CD4-positive, alpha-beta T cell (primary cell): ENCODE results near the gene PTPRE. TPM values are rescaled to one million over a fixed set of nuclear protein-coding genes. Genes with fewer than 3 reads are reported as not detected.

Experiments used
- ATAC-seq: fragments of 200-7000 bp; cut with Tn5 transposase; one replicate; pipeline ENCODE4 v1.10.0; 2022; ENCODE audit warnings: mild to moderate bottlenecking; ENCODE audit not compliant: poor library complexity
- CTCF ChIA-PET: fragments of 350-600 bp; sonication (Branson Sonifier 250); formaldehyde crosslinking; loops from one replicate; lab custom pipeline; 2021; ENCODE audit warnings: antibody characterized with exemption, inconsistent platforms; lab: Charles Lee
- POLR2A ChIA-PET: fragments of 350-600 bp; sonication (Branson Sonifier 250); formaldehyde crosslinking; loops from one replicate; lab custom pipeline; 2021; ENCODE audit warnings: antibody characterized with exemption, inconsistent platforms; lab: Charles Lee
- DNase-seq, 14 experiments: peaks; one replicate each; pipeline ENCODE4 v3.0.0-alpha.2; 2013 to 2020; ENCODE audit warnings: mixed read lengths in 2 of 14
- H3K27ac ChIP-seq, 2 donors: one replicate each; pipeline versions ENCODE4 v1.5.1 to v1.7.0; 2013; ENCODE audit warnings: low read length in 2 of 2, low read depth in 1 of 2, mild to moderate bottlenecking in 1 of 2
- H3K27me3 ChIP-seq, 2 experiments: 1 replicate in 1 of 2; 2 replicates in 1 of 2; pipeline versions ENCODE4 v1.6.1 to v1.7.0; 2013; ENCODE audit warnings: low read length in 2 of 2, control low read depth in 1 of 2, mild to moderate bottlenecking in 1 of 2, moderate library complexity in 1 of 2; ENCODE audit not compliant: insufficient read depth in 2 of 2, control insufficient read depth in 1 of 2
- H3K36me3 ChIP-seq: one replicate; pipeline ENCODE4 v1.6.1; 2013; ENCODE audit warnings: low read length, control low read depth; ENCODE audit not compliant: insufficient read depth
- H3K4me1 ChIP-seq: one replicate; pipeline ENCODE4 v1.6.1; 2013; ENCODE audit warnings: low read length, control low read depth; ENCODE audit not compliant: insufficient read depth
- H3K4me3 ChIP-seq: one replicate; pipeline ENCODE4 v1.5.1; 2013; ENCODE audit warnings: mild to moderate bottlenecking, low read length, moderate library complexity
- H3K9me3 ChIP-seq, 2 experiments: 1 replicate in 1 of 2; 2 replicates in 1 of 2; pipeline versions ENCODE4 v1.6.1 to v1.7.0; 2013; ENCODE audit warnings: low read length in 2 of 2, mild to moderate bottlenecking in 2 of 2, control low read depth in 1 of 2, moderate library complexity in 1 of 2; ENCODE audit not compliant: control insufficient read depth in 1 of 2, insufficient read depth in 1 of 2
- H3K27ac Mint-ChIP-seq: one replicate; pipeline ENCODE4 v1.8.0; 2020; ENCODE audit warnings: mixed read lengths
- H3K27me3 Mint-ChIP-seq: one replicate; pipeline ENCODE4 v1.8.0; 2021; ENCODE audit warnings: mixed read lengths
- H3K36me3 Mint-ChIP-seq: one replicate; pipeline ENCODE4 v1.8.0; 2021; ENCODE audit warnings: low read depth, mixed read lengths
- H3K4me1 Mint-ChIP-seq: one replicate; pipeline ENCODE4 v1.8.0; 2021; ENCODE audit warnings: low read depth, mixed read lengths
- H3K4me3 Mint-ChIP-seq: one replicate; pipeline ENCODE4 v1.8.0; 2020; ENCODE audit warnings: mild to moderate bottlenecking, mixed read lengths
- H3K9me3 Mint-ChIP-seq: one replicate; pipeline ENCODE4 v1.8.0; 2020; ENCODE audit warnings: mixed read lengths
- intact Hi-C, 2 experiments: fragments of 100-400 bp; cut with DNase I in 1 of 2; cut with micrococcal nuclease in 1 of 2; formaldehyde crosslinking; loops; one replicate each; pipeline versions ENCODE4 v1.15.1 to v1.9.0; 2023 to 2025; cut with DNase I, micrococcal nuclease
- total RNA-seq, 174 experiments: library from RNA in 2 of 174; stranded (reverse) in 2 of 174; gene quantifications; one replicate each; pipeline ENCODE4 v1.2.3 and lab custom pipeline; 2021 to 2026
- TF ChIP-seq, protein P1 (sequence below): fragments of 200-600 bp; IDR thresholded peaks from one replicate; pipeline ENCODE4 v1.8.0; 2022; ENCODE audit warnings: antibody characterized with exemption, mild to moderate bottlenecking

PTPRE gene
- total RNA-seq, 2 experiments from 2014 or later: 47.6 to 55.1 TPM

DNA sequence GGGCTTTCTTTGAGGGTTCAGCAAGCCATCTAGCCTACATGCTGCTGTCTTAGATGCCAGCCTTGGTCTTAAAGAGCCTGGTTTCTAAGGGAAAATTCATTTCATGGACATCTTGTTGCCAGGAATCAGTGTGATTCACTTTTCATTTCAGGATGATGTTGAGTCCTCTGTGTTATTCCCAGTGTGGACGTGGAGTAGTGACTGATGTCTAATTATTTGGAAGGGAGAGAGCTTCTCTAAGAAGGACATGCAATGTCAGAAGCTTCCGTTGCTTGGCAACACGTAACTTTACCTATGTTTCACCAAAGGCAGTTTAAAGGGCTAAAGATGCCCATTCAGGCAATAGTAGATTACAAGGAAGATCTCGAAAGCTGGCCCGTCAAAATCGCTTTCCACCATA lies 89.0 kb downstream of the PTPRE start:
- no peaks in the 10 kb centered on the region for H3K36me3 ChIP-seq
- peaks cover 10% of the 10 kb centered on the region for H3K4me1 Mint-ChIP-seq
- H3K4me3 Mint-ChIP-seq: no peak overlapping the region
- ChIA-PET POLR2A (interaction anchor here (0.6 kb wide), 1 partner anchor 73 kb away, joined by 3 read pairs; no protein-coding TSS in a partner anchor), CTCF (no interaction called here)
- H3K27me3 Mint-ChIP-seq: no peaks in the 10 kb centered on the region
- H3K27ac Mint-ChIP-seq: no peak overlapping the region
- peaks cover 2 to 3% of the 10 kb centered on the region in 2 experiments for H3K27me3 ChIP-seq
- H3K4me3 ChIP-seq: no peak overlapping the region
- no peaks in the 10 kb centered on the region for H3K9me3 ChIP-seq
- no peak for DNase-seq
- intact Hi-C loops: no loop called here
- no peak overlapping the region for H3K27ac ChIP-seq
- ATAC-seq: no peak
- H3K36me3 Mint-ChIP-seq: no peaks in the 10 kb centered on the region
- no peaks in the 10 kb centered on the region for H3K9me3 Mint-ChIP-seq
- peaks cover 11% of the 10 kb centered on the region for H3K4me1 ChIP-seq
- TF ChIP-seq, protein P1, sequence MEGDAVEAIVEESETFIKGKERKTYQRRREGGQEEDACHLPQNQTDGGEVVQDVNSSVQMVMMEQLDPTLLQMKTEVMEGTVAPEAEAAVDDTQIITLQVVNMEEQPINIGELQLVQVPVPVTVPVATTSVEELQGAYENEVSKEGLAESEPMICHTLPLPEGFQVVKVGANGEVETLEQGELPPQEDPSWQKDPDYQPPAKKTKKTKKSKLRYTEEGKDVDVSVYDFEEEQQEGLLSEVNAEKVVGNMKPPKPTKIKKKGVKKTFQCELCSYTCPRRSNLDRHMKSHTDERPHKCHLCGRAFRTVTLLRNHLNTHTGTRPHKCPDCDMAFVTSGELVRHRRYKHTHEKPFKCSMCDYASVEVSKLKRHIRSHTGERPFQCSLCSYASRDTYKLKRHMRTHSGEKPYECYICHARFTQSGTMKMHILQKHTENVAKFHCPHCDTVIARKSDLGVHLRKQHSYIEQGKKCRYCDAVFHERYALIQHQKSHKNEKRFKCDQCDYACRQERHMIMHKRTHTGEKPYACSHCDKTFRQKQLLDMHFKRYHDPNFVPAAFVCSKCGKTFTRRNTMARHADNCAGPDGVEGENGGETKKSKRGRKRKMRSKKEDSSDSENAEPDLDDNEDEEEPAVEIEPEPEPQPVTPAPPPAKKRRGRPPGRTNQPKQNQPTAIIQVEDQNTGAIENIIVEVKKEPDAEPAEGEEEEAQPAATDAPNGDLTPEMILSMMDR: no peak

DNA sequence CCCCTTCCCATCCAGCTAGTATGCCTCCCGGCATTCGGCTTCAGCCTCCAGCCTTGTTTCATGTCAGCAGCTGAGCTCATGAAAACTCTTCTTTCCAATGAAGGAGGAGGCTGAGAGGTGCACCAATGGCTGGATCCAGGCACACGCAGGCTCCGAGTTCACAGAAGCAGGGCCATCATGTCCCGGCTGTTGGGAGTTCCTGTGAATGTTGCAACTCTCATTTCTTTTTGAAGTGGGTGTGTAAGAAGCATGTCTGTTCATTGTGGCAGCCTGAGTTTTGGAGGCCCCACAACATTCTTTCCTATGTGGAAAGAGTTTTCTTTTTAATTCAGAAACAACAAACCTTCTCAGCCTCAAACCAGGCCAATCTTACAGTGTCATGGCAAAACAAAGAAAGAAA lies 89.7 kb downstream of the PTPRE start:
- no peak overlapping the region for H3K4me3 Mint-ChIP-seq
- ChIA-PET POLR2A (no interaction called here), CTCF (no interaction called here)
- Histone ChIP-seq H3K27me3 (peaks cover 2 to 3% of the 10 kb centered on the region in 2 experiments), H3K4me1 (peaks cover 4% of the 10 kb centered on the region), H3K27ac (no peak overlapping the region), H3K36me3 (no peaks in the 10 kb centered on the region), H3K4me3 (no peak overlapping the region), H3K9me3 (no peaks in the 10 kb centered on the region)
- H3K27me3 Mint-ChIP-seq: no peaks in the 10 kb centered on the region
- no peak for DNase-seq
- H3K36me3 Mint-ChIP-seq: no peaks in the 10 kb centered on the region
- peaks cover 4% of the 10 kb centered on the region for H3K4me1 Mint-ChIP-seq
- H3K27ac Mint-ChIP-seq: no peak overlapping the region
- no peaks in the 10 kb centered on the region for H3K9me3 Mint-ChIP-seq
- TF ChIP-seq, protein P1: no peak
- intact Hi-C loops: no loop called here
- no peak for ATAC-seq

DNA sequence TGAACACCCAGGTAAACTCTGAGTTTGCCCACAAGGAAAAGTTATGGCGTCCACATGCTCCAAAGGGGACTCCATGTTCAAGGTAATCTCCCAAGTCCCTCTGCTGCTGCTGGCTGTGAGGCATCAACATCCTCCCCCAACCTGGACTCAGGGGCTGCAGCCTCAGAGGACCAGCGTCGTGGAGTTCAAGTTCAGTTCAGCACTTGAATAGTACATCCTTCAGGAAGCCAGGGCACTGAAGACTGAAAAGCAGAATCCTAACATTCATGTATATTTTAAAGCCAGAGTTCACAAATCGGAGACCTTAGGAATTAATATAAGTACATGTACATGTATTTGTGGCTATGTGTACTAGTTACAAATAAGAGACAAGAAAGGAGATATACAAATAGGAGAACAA lies 90.4 kb downstream of the PTPRE start:
- DNase-seq (no peak), ATAC-seq (no peak)
- no peaks in the 10 kb centered on the region for H3K9me3 ChIP-seq
- ChIA-PET CTCF (no interaction called here), POLR2A (no interaction called here)
- H3K4me3 ChIP-seq: no peak overlapping the region
- no peaks in the 10 kb centered on the region for H3K36me3 ChIP-seq
- TF ChIP-seq, protein P1: no peak
- intact Hi-C loops: no loop called here
- H3K27ac ChIP-seq: no peak overlapping the region
- peaks cover 0 to 3% of the 10 kb centered on the region in 2 experiments for H3K27me3 ChIP-seq
- Mint-ChIP-seq H3K4me3 (no peak overlapping the region), H3K4me1 (no peaks in the 10 kb centered on the region), H3K36me3 (no peaks in the 10 kb centered on the region), H3K27ac (no peak overlapping the region), H3K27me3 (peaks cover 6% of the 10 kb centered on the region), H3K9me3 (no peaks in the 10 kb centered on the region)
- H3K4me1 ChIP-seq: no peaks in the 10 kb centered on the region
